ENCODE data around the gene TPGS2.

DNA sequence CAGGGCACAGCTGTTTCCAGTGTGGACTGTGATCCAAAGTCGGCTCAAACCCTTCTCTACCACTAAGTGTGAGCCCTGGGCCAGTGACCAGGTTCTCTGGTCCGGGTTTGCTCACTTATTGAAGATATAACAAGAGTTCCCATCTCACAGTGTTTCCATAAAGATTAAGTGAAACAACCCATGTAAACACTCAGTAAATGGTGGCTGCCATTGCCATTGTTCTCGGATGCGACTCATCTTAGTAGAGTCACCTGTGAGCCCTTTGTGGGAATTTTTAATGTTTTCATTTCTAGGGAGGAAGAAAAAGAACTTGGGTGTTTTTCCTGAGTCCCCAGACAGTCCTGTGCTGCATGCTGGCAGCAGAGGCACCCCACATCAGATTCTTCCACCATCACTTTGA lies 53.4 kb downstream of the TPGS2 start:
- TF ChIP-seq EZH2 (IDR thresholded peaks at IDR 0.05; ENCODE audit: borderline replicate concordance, low read length): no peak
- TF ChIP-seq, protein P1, sequence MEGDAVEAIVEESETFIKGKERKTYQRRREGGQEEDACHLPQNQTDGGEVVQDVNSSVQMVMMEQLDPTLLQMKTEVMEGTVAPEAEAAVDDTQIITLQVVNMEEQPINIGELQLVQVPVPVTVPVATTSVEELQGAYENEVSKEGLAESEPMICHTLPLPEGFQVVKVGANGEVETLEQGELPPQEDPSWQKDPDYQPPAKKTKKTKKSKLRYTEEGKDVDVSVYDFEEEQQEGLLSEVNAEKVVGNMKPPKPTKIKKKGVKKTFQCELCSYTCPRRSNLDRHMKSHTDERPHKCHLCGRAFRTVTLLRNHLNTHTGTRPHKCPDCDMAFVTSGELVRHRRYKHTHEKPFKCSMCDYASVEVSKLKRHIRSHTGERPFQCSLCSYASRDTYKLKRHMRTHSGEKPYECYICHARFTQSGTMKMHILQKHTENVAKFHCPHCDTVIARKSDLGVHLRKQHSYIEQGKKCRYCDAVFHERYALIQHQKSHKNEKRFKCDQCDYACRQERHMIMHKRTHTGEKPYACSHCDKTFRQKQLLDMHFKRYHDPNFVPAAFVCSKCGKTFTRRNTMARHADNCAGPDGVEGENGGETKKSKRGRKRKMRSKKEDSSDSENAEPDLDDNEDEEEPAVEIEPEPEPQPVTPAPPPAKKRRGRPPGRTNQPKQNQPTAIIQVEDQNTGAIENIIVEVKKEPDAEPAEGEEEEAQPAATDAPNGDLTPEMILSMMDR (conservative IDR thresholded peaks at IDR 0.05 in 1 of 2, IDR thresholded peaks at IDR 0.05 in 1 of 2; ENCODE audit: extremely low read depth in 1 of 2, insufficient read depth in 1 of 2, low read depth in 1 of 2, low read length in 2 of 2): no peak
